Gastroesophageal sphincter (tissue), 3 donors: ENCODE data around the gene ZNF610.

Source experiments
- CTCF ChIP-seq, 4 experiments: fragments of 200-600 bp in 2 of 4; fragments of 450-650 bp in 2 of 4; sonication (generic) in 1 of 4; IDR thresholded peaks; one replicate each; pipeline ENCODE4 v1.5.1; 2017 to 2019; ENCODE audit warnings: antibody characterized with exemption in 4 of 4, mild to moderate bottlenecking in 2 of 4, moderate library complexity in 2 of 4
- POLR2A ChIP-seq, 2 donors: fragments of 450-650 bp; IDR thresholded peaks; one replicate each; pipeline ENCODE4 v1.6.1; 2017; ENCODE audit warnings: antibody characterized with exemption in 2 of 2, mild to moderate bottlenecking in 2 of 2, moderate library complexity in 1 of 2
- POLR2AphosphoS5 ChIP-seq: sonication (generic); formaldehyde crosslinking; IDR thresholded peaks from one replicate; pipeline ENCODE4 v1.6.1; 2017; ENCODE audit warnings: antibody characterized with exemption

- TF ChIP-seq CTCF (IDR thresholded peaks at IDR 0.05) (no peak), POLR2A (IDR thresholded peaks at IDR 0.05) (no peak), POLR2AphosphoS5 (no peak)
Measured at GRCh38 chr19:52336791-52337381, 843 bp downstream of the ZNF610 start.
